ENCODE results near the gene NDE1.
A peak's percentile ranks its signal among the peaks of the same experiment; 100 is the strongest.

The NDE1 gene

DNA sequence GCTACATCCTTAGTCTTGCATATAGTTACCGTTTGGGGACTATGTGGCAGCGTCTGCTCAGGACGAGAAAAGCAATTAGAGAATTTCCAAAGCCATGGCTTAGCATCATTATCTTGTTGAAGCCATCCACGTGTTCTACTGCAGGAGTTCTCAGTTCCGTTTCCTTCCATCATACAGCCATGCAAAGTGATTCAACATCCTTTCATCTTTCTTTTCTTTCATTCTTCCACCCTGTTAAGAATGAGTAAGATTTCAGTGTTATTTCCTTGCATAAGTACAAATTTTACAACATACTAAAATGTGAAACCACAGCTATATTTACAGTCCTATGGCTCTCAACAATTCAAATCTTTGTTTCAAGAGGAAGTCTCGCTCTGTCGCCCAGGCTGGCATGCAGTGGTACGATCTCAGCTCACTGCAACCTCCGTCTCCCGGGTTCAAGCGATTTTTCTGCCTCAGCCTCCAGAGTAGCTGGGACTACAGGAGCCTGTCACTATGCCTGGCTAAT is 10.9 kb upstream of the NDE1 start:
- in situ Hi-C loops (cut with MboI; ENCODE audit: low sequenced_read_pairs, unreplicated experiment) = no loop called here
- DNase-seq (ENCODE audit: low spot score) = peak; percentile 38
- TF ChIP-seq, protein P1, sequence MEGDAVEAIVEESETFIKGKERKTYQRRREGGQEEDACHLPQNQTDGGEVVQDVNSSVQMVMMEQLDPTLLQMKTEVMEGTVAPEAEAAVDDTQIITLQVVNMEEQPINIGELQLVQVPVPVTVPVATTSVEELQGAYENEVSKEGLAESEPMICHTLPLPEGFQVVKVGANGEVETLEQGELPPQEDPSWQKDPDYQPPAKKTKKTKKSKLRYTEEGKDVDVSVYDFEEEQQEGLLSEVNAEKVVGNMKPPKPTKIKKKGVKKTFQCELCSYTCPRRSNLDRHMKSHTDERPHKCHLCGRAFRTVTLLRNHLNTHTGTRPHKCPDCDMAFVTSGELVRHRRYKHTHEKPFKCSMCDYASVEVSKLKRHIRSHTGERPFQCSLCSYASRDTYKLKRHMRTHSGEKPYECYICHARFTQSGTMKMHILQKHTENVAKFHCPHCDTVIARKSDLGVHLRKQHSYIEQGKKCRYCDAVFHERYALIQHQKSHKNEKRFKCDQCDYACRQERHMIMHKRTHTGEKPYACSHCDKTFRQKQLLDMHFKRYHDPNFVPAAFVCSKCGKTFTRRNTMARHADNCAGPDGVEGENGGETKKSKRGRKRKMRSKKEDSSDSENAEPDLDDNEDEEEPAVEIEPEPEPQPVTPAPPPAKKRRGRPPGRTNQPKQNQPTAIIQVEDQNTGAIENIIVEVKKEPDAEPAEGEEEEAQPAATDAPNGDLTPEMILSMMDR (IDR thresholded peaks at IDR 0.05; ENCODE audit: borderline replicate concordance, control extremely low read depth, extremely low read depth, insufficient read depth, missing control alignments) = no peak

DNA sequence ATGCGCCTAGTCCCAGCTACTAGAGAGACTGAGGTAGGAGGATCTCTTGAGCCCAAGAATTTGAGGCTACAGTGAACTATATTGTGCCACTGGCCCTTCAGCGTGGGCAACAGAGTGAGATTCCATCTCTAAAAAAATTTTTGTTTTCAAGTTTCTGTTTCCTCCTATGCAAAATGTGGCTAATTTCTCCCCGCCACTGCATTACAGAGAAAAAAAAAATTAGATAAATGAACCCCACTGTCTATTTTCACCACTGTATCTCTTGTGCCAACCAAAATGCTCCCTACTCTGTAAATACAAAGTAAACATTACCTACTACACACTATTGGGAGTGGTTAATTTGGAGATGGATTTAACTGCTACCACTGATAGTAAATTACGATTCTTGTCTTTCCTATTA is 9.1 kb upstream of the NDE1 start:
- in situ Hi-C loops (cut with MboI; ENCODE audit: low sequenced_read_pairs, unreplicated experiment) = no loop called here
- TF ChIP-seq, protein P1 (IDR thresholded peaks at IDR 0.05; ENCODE audit: borderline replicate concordance, control extremely low read depth, extremely low read depth, insufficient read depth, missing control alignments) = no peak
- DNase-seq (ENCODE audit: low spot score) = no peak

DNA sequence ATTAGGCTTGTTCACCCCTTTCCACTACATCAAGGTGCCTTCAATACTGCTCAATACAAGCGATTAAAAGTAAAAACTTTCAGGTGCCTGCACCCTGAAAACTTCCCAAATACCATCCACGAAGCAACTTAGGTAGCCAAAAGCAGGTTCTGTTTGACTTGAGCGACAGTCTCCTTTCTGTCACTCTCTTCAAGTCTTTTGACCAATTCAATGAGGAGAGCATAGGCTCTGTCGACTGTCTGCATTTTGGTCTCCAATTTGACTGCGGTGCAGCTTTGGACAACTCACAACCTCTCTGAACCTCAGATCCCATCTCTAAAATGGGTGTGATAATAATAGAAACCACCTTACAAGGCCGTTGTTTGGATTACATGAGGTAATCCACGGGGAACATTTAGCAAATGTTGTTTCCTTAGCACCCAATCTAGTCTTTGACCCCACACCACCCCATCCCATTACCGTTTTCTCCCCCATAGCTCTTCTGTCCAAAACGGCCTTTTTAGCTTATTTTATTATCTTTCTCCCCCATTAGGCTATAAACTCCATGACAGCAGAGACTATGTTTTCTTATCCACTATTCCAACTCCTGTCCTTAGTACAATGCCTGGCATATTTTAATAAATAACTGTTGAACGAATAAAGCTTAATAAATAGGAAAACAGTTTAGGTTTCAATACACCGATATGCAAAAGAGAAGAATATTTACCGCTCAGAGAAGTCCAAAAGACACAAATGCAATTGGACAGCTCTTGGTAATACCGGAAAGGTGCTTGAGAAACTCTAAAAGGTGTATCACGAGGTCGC is 8.1 kb upstream of the NDE1 start:
- in situ Hi-C loops (cut with MboI; ENCODE audit: low sequenced_read_pairs, unreplicated experiment) = no loop called here
- TF ChIP-seq, protein P1 (IDR thresholded peaks at IDR 0.05; ENCODE audit: borderline replicate concordance, control extremely low read depth, extremely low read depth, insufficient read depth, missing control alignments) = no peak
- DNase-seq (ENCODE audit: low spot score) = no peak

DNA sequence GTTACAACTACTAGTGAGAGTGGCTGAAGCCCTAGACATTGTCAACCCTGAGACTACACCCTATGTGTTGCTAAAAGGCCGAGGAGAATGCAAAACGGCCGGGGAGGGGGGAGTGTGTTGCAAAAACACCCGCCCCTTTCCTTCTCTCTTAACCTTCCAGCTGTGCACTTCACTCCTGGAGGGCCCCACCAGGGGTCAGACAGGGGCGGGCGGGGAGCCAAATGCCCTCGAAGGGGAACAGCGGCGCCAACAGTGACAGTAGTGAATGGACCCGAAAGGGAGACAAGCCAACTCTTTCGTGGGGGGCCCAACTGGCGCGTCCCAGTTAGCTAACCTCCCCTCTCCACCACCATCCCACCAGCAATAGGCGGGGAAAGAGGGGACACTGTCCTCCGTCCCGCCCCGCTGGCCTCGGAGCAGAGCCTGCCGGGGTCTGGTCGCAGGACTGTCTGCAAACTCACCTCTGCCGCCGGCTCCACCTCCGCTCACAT is 7.4 kb upstream of the NDE1 start:
- peak; percentile 69 for DNase-seq (ENCODE audit: low spot score)
- TF ChIP-seq, protein P1 (IDR thresholded peaks at IDR 0.05; ENCODE audit: borderline replicate concordance, control extremely low read depth, extremely low read depth, insufficient read depth, missing control alignments) = peak; percentile 57
- in situ Hi-C loops (cut with MboI; ENCODE audit: low sequenced_read_pairs, unreplicated experiment) = no loop called here

DNA sequence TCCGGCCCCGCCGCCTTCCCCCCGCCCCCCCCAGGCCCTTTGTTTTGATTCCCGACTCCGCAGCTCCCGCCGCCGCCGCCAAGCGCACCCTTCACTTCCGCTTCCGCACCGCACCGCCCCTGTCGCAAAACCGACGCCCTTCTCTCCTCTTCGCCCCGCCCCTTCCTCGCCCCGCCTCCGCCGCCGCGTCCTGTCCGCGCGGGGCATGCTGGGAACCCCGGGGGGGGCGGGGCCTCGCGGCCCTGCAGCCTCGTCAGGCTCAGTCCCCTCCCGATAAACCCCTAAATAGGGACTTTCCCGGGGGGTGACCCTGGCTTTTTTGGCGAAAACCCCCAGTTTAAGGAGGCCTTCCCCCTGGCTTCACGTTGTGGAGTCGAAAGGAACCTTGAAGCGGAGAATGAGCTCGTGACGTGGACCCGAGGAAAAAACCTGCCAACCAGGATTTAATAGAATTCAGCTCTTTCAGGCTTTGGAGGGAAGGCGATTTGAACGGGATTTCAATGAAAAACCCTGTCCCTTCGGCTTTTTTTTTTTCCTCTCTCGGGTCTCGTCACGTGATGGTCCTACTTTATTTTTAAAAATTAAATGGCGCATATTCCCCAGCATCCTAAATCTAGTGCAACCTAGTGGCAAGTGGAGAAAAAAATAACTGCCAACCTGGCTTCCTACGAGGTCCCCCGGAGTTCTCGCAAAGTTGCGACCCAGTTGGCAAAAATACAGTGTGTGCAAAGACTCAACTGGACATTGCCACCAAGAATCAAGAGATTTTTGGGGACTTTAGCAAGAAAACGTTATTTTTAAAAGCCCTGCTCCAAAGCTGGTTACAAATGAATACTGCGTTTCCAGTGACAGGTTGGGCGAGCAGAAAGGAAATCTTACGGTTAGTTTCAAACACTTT is 6.7 kb upstream of the NDE1 start, which contains the start of gene MARF1:
Gene MARF1 (minus strand): TSS at position 107 of the 898 bp plus-strand sequence. CDS start 3,921 bp downstream, outside the sequence.
- TF ChIP-seq, protein P1 (IDR thresholded peaks at IDR 0.05; ENCODE audit: borderline replicate concordance, control extremely low read depth, extremely low read depth, insufficient read depth, missing control alignments) = peak; percentile 19
- peak; percentile 91 for DNase-seq (ENCODE audit: low spot score)
- in situ Hi-C loops (cut with MboI; ENCODE audit: low sequenced_read_pairs, unreplicated experiment) = no loop called here

DNA sequence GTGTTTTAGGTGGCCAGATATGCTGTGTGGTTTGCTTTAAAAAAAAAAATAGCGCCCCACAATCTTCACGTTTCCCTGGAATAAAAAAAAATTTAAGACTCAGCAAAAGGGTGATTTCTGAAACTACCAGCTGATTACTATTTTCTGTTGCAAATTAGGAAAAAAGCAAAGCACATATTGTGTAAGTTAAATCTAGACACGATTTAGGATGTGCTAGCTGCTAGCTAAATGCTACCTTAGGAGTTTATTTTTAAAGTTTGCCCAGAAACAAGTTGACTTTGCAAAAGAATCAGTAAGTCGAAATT is 6.1 kb upstream of the NDE1 start:
- in situ Hi-C loops (cut with MboI; ENCODE audit: low sequenced_read_pairs, unreplicated experiment) = no loop called here
- no peak for DNase-seq (ENCODE audit: low spot score)
- TF ChIP-seq, protein P1 (IDR thresholded peaks at IDR 0.05; ENCODE audit: borderline replicate concordance, control extremely low read depth, extremely low read depth, insufficient read depth, missing control alignments) = no peak

Data from GM13976 (cell line).